ENCODE data around the gene AFF2. TPM values are rescaled to one million over a fixed set of nuclear protein-coding genes. Genes with fewer than 3 reads are reported as not detected.

Gene AFF2
- total RNA-seq, 1 experiment from 2014 or later, result 0.05 TPM

DNA sequence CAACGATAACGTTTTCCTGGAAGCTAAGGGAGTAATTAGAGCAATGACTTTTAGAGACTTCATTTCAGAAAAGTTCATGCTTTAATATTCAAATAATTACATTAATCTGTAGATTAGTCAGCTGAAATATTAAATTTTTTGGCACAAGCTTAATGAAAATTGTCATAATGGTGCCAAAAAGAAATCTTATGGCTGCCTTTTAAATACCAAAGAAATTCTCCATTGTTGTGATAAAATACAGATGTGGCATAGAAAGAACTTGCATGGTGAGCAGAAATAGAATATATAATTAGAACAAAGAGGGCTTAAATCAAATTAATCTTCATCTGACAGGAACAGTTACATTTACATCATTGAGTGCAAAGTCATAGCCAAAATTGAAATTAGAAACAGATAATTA is 263.5 kb downstream of the AFF2 start:
- in situ Hi-C loops (cut with HindIII; ENCODE audit: low pct_unique_long_range_greater_than_20kb, low sequenced_read_pairs), result no loop called here
- DNase-seq (ENCODE audit: low read depth, low spot score), result no peak

DNA sequence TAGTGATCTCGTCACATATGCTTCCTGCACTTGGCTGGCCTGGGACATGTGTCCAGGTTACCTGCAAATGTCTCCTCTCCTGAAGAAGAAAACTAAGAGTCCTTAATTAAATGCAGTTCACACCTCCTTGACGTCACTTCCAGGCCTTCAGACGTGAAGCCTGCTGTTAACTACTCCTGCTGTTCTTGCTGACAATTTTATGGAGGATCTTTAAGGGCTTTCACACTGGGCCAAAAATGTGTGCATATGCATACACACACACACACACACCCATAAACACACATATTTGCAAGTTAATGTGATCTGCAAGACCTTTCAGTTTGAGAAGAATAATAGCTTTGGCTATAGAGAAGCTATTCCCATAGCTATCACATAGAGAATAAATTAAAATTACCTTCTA is 267.9 kb downstream of the AFF2 start:
- in situ Hi-C loops (cut with HindIII; ENCODE audit: low pct_unique_long_range_greater_than_20kb, low sequenced_read_pairs), result no loop called here
- no peak for DNase-seq (ENCODE audit: low read depth, low spot score)

DNA sequence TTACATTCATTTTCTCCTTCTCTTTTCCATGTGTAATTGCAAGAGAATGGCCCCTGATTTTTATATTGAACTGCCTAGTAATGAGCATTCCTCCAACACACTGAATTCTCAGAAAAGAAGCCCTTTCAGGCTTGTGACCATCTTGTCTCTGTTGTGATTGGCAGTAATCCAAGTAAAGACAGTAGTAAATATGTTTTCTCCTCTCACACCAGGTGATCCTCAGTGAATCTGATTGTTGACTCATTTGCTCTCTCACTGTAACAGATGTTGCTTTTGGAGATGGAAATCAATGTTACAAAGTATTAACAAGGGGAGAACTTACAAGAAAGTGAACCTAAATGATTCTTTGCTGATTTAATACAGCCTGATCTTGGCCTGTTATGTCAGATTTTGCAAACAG is 271.0 kb downstream of the AFF2 start:
- in situ Hi-C loops (cut with HindIII; ENCODE audit: low pct_unique_long_range_greater_than_20kb, low sequenced_read_pairs), result no loop called here
- no peak for DNase-seq (ENCODE audit: low read depth, low spot score)

DNA sequence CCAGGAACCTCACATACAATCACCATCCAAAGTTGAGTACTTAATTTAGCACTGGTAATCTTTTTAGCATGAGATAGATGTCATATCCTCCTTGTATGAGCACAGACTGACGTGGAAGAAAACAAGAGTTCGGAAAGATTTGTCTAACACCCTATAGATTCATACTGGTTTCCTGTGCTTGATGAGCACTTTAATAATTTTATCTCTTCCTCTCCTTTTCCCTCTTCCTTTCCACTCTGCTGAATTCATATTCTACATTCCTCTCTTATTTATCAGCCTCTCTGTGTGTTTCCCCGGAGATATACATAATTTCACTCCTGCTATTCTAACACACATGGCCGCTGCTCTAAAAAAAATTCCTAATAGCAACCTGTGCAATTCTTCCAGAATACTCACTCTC is 273.9 kb downstream of the AFF2 start:
- in situ Hi-C loops (cut with HindIII; ENCODE audit: low pct_unique_long_range_greater_than_20kb, low sequenced_read_pairs), result no loop called here
- DNase-seq (ENCODE audit: low read depth, low spot score), result no peak

DNA sequence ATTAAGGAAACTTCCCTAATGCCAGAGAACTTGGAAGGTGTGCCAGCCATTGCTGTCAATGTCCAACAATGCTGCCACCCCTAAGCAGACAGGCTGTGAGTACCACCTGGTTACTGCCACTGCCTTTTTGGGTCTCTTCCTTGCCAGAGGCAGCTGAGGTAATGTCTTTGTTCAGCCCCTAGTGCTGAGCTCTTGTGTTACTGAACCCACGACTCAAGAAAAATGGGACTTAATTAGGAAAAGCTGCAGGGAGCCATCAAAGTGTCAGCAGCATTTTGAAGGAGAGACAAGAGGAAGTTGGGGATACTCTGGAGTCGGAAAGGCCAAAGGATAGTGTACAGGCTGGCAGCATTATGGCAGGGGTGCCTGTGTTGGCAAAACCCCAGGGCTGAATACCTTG is 283.7 kb downstream of the AFF2 start:
- DNase-seq (ENCODE audit: low read depth, low spot score), result no peak
- in situ Hi-C loops (cut with HindIII; ENCODE audit: low pct_unique_long_range_greater_than_20kb, low sequenced_read_pairs), result no loop called here

DNA sequence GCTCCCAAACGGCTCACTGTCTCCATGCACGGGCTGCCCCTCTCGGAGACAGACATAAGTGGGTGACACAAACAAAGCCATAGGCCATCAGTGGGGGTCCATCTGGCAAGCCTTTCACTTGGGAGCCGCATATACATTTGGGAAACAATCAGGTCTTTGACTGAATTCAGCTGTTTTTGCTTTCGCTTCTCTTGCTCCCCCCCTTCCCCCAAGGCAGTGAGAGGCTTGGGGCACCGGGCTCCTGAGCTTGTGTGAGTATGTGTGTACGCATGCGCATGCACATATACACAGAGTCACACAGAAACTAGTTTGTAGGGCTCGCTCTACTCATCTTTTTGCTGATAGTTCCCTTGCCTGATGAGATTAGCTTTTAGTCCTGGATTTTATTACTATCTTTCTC is 284.4 kb downstream of the AFF2 start:
- in situ Hi-C loops (cut with HindIII; ENCODE audit: low pct_unique_long_range_greater_than_20kb, low sequenced_read_pairs), result no loop called here
- DNase-seq (ENCODE audit: low read depth, low spot score), result no peak

DNA sequence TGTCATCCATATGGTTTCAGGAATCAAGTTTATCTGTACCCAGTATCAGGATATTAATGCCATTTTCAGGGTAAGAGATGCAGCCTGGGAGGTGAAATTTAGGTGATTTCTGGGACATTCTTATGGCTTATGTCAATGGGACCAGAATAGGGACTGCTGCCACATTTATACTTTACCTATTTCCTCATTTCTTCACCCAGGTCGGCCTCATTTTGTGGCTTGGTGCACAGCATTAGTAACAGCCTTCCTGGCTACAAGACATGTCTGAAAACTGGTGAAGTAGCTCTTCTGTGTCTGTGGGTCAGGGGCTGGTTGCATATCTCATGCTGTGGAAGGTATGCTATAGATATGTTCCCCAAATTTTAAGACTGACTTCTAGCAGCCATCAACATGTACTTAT is 284.8 kb downstream of the AFF2 start:
- in situ Hi-C loops (cut with HindIII; ENCODE audit: low pct_unique_long_range_greater_than_20kb, low sequenced_read_pairs), result no loop called here

DNA sequence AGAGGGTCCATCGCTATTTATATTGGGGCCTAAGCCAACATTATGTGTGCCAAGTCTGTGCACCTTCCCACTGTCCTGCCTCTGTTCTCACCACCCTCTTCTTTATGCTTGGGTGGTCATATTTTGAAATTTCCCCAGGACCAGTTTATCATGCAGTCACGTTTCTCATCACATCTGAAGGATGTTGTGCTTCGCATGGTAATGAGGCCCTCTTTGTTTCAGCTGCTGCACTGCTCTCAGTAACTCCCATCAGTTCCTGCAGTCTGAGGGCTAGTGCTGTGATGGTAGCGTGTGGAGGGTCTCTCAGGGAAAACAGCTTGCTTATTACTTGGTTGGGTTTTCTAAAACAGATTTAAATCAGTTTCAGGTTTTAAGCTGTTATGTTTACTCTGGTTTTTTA is 288.0 kb downstream of the AFF2 start:
- no peak for DNase-seq (ENCODE audit: low read depth, low spot score)
- in situ Hi-C loops (cut with HindIII; ENCODE audit: low pct_unique_long_range_greater_than_20kb, low sequenced_read_pairs), result no loop called here

More for the DNA sequence above, 284.8 kb downstream of the AFF2 start:
- DNase-seq (ENCODE audit: low read depth, low spot score), result no peak

DNA sequence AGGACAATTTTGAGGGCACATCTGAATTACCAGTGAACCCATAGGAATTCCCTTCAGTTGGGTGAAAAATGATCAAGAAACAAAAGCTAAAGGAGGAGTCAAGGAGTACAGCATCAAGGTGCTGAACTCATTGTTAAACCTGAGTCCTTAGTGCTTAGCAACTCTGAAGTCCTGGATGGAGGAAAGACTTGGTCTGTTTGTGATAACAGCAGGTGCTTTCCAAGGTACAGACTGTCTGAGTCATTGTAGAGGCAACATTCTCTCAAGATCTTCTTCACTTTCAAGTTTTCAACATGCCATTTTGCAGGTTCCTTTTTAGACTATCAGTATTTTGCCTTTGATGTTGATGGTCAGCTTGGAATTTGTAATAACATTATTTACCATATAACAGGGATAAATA is 293.9 kb downstream of the AFF2 start:
- in situ Hi-C loops (cut with HindIII; ENCODE audit: low pct_unique_long_range_greater_than_20kb, low sequenced_read_pairs), result no loop called here

DNA sequence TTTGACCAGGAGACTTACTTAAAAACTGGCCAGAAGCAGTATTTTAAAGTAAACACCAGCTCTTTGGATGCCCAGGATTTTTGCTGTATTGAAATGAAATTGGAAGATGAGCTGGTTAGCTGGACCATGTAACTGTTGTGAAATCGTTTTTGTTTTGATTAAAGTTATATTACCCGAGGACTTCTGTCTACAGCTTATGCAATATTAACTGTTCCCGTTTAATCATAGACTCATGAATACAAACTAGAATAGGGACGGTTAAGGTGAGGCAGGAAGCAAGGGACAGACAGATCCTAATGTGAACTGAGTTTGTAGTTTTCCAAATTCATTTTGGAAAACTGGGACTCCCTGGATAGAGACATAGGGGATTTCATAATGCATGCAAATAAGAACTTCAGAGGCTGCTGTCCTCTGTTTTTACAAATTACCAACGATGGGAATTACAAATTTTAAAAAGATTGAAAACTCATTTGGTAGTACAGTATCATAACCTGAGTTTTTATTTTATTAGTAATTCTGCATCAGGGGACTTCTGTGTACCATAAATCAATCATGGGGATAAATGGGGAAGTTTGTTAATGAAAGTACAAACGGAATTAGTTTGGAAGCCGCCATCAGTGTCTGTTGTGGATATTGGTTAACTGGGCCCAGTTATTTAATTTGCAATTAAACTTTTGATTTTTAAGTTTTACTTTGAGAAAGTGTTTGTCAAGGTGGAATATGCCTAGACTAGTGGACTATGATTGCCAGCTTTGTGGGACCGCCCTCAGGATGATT is 304.4 kb downstream of the AFF2 start:
- in situ Hi-C loops (cut with HindIII; ENCODE audit: low pct_unique_long_range_greater_than_20kb, low sequenced_read_pairs), result no loop called here

More for the DNA sequence above, 293.9 kb downstream of the AFF2 start:
- no peak for DNase-seq (ENCODE audit: low read depth, low spot score)

DNA sequence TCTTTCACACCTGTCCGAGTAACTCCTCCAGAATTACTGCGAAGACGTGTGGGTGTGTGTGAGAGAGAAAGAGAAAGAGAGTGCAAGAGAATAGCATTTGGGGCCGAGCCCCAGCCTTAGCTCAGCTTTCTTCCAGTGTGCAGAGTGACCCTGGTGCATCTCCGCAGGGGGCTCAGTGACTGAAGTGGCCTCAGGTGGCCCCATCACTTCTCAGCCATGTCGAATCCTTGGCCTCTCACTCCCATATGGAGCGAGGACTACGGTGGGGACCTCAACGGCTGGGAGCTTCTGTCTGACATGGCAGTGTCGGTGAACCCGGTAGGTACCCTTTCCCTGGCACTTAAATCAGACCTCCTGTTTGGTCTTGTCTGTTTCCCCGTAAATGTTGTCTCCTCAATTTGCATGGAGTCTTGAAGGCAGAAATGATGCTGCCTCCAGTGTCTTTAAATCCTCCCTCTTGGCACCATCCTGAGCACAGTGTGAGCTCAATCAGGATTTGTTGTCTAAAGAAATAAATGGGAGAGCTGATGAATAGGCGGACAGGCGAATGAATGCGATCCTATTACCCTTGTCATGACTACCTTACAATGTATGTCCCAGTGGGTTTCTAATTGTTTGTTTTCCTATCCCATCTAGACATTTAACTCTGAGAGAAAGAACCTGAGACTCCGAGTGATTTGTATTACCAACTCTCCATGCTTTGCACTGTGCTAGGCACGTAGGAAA is 305.9 kb downstream of the AFF2 start:
- in situ Hi-C loops (cut with HindIII; ENCODE audit: low pct_unique_long_range_greater_than_20kb, low sequenced_read_pairs), result no loop called here
- DNase-seq (ENCODE audit: low read depth, low spot score), result no peak

More for the DNA sequence above, 304.4 kb downstream of the AFF2 start:
- DNase-seq (ENCODE audit: low read depth, low spot score), result no peak

DNA sequence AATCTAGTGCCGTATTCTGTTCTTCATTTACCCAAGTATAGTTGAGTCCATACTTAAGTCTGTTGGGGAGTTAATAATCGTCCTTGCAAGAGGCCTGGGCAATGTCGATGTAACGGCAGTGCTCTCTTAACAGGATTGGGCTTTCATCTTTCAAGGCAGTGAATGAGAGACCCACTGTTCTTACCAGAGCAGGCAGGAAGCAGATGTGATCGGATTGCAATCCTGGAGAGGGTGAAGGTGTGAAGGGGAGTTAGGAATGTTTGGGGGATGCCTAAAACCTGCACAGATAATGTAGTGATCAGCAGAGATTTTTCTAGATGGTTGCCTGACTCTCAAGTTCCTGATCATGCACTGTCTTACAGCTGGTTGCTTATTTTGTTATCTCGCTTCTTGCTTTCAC is 308.4 kb downstream of the AFF2 start:
- in situ Hi-C loops (cut with HindIII; ENCODE audit: low pct_unique_long_range_greater_than_20kb, low sequenced_read_pairs), result no loop called here
- no peak for DNase-seq (ENCODE audit: low read depth, low spot score)

DNA sequence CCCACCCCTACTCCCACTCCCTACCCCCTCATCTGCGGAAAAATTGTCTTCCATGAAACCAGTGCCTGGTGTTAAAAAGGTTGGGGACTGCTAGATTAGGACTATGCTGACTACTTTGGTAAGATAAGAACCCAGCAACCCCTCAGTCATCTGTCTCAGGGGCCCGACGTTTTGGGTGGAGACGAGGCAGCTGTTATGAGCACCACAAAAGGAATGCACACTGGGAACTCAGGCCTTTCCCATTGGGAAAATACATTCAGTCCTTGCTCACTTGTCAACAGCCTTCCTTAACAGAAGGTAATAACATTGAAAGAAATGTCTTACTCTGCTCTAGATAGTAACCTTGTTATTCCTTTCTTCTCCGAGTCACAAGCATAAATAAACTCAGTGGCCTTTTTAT is 310.8 kb downstream of the AFF2 start:
- DNase-seq (ENCODE audit: low read depth, low spot score), result no peak
- in situ Hi-C loops (cut with HindIII; ENCODE audit: low pct_unique_long_range_greater_than_20kb, low sequenced_read_pairs), result no loop called here

DNA sequence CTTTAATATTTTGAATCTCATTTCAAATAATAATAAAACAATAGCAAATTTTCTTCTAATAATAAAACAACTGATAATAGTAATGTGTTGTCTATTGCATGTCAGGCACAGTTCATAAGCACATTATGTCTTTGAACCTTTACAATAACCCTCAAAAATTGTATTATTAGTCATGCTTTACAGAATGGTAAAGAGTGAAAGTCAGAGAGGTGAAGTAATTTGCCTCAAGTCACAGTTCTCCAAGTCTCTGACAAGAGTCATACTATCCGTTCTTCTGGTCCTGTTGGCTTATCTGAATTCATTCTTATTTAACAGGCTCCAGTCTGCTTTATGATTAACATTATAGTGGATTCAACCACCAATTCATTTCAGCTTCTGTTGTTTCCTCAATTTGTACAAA is 313.0 kb downstream of the AFF2 start:
- DNase-seq (ENCODE audit: low read depth, low spot score), result no peak
- in situ Hi-C loops (cut with HindIII; ENCODE audit: low pct_unique_long_range_greater_than_20kb, low sequenced_read_pairs), result no loop called here

DNA sequence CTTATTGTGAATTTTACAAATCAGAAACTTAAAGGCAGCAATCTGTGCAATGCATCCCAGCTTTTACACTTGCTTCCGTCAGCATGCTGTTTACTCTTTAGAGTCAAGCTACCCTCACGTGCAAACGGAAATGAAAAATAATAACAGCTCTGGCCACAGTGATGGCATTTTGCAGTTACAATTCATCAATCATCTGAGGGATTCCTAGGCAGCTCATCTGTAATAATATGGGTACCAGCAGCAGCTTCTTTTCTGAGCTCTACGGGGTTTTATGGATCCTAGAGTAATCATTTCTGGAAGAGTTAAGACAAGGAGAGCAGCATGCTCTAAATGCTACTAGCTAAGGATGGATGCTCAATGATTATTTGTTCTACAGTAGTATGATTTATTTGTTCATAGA is 313.6 kb downstream of the AFF2 start:
- DNase-seq (ENCODE audit: low read depth, low spot score), result no peak
- in situ Hi-C loops (cut with HindIII; ENCODE audit: low pct_unique_long_range_greater_than_20kb, low sequenced_read_pairs), result no loop called here

DNA sequence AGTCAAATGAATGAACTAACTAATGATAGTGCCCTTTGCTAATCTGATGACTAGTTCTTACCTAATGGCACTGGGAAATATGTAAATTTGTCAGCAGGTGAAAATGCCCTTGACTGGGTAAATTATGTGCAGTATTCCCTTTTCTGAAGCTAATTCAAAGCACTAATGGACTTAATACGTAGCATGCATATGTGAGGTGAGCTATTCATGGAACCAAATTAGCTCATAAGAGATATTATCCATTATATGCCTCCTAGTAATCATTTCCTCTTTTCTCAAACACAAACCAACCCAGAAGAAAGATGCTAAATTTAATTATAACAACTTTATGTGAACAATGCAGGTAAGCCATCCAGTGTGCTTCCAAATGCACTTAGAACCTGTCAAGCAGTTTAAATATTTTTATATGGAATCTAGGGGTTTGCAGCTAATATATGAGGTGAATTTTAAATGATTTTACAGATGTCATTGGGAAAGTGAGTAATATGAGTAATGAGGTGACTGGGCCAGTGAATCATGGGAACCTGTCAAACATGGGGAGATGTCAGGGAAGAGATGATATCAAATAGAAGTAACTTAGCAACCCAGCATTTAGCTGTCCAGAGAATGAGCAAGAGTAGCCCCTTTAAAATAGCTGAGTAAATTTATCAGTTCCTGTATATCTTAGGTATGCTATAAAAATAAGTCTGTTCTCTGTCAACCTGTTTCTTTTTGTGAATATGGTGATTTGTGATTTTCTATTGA is 315.0 kb downstream of the AFF2 start:
- in situ Hi-C loops (cut with HindIII; ENCODE audit: low pct_unique_long_range_greater_than_20kb, low sequenced_read_pairs), result no loop called here
- no peak for DNase-seq (ENCODE audit: low read depth, low spot score)

DNA sequence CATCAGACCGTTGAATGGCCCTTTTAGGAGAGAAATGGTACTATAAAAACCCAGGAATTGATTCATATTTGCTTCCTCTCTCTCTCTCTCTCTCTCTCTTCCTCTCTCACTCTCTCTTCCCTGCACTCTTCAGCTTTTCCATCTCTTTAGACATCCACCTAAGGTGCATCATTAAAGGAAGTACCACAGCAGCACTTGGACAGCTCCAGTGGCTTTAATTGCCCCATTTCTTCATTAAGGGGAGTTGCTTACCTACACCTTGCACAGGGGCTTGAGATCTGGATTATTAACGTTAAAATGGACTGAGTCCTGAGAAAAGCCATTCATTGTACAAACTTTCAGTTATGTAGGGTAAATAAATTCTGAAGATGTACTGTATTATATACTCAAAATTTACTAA is 323.6 kb downstream of the AFF2 start:
- in situ Hi-C loops (cut with HindIII; ENCODE audit: low pct_unique_long_range_greater_than_20kb, low sequenced_read_pairs), result no loop called here
- no peak for DNase-seq (ENCODE audit: low read depth, low spot score)

DNA sequence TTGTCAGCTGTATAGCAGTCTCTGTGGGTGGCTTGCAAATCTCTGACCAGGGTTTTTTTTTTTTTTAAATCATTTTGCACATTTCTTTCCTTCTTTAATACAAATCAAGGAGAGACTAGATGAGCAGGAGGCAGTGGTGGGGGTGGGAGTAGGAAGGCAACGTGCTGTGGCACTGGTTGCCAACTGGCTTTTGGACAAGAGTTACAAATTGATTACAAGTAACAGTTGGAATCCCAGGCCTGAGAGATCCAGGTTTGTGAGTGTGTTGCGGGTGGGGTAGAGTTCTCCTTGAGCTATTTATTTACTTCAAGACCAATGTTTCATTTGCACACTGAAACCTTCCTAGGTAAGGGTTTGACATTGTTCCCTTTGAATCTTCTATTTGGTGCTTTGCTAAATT is 325.3 kb downstream of the AFF2 start:
- in situ Hi-C loops (cut with HindIII; ENCODE audit: low pct_unique_long_range_greater_than_20kb, low sequenced_read_pairs), result no loop called here
- no peak for DNase-seq (ENCODE audit: low read depth, low spot score)

DNA sequence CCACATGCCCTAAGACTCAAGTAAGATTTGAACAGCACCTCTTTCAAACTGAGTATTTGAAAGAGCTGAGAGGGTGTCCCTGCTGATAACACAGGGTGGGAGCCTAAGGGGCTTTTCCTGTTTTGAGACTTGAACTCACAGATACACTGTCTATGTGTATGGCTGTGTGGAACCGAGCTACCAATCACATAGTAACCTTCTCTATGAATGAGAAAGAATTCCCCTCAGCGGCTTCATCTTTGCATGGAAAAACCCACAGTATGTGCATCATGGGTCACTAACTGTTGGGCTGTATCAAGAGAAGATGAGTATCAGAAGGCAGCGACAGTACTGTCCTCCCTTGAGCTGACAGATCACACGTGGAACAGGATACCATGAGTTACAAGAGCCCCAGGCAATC is 336.3 kb downstream of the AFF2 start:
- no peak for DNase-seq (ENCODE audit: low read depth, low spot score)
- in situ Hi-C loops (cut with HindIII; ENCODE audit: low pct_unique_long_range_greater_than_20kb, low sequenced_read_pairs), result no loop called here
